DOHH2 (cell line): ENCODE measurements around the gene ITPR1.

Experiments
- H3F3A ChIP-seq: fragments of 200-600 bp; sonication (generic), shearing (Covaris generic); 2 replicates; pipeline ENCODE4 v1.6.0; 2016; ENCODE audit warnings: antibody characterized with exemption, mild to moderate bottlenecking; ENCODE audit not compliant: control insufficient read depth, insufficient read depth
- H3K27ac ChIP-seq: fragments of 200-600 bp; sonication (generic); 2 replicates; pipeline ENCODE4 v1.5.1; 2014; ENCODE audit warnings: low read depth, mild to moderate bottlenecking, low read length, moderate library complexity
- H3K27me3 ChIP-seq: fragments of 200-600 bp; sonication (generic); 2 replicates; pipeline ENCODE4 v1.6.1; 2014; ENCODE audit warnings: mild to moderate bottlenecking, low read length, mixed read lengths; ENCODE audit not compliant: control insufficient read depth
- H3K36me3 ChIP-seq: fragments of 200-600 bp; sonication (generic); 2 replicates; pipeline ENCODE4 v1.6.1; 2014; ENCODE audit warnings: mild to moderate bottlenecking, low read length, moderate library complexity, mixed read lengths; ENCODE audit not compliant: control insufficient read depth
- H3K4me1 ChIP-seq: fragments of 200-600 bp; sonication (generic); 2 replicates; pipeline ENCODE4 v1.6.1; 2014; ENCODE audit warnings: mild to moderate bottlenecking, low read length, mixed read lengths; ENCODE audit not compliant: control insufficient read depth
- H3K4me2 ChIP-seq: fragments of 200-600 bp; sonication (generic); 2 replicates; pipeline ENCODE4 v1.6.0; 2014; ENCODE audit warnings: mild to moderate bottlenecking, low read length, moderate library complexity
- H3K4me3 ChIP-seq: fragments of 200-600 bp; sonication (generic); 2 replicates; pipeline ENCODE4 v1.5.1; 2014; ENCODE audit warnings: mild to moderate bottlenecking, low read length, mixed read lengths
- H3K79me2 ChIP-seq: fragments of 200-600 bp; sonication (generic); 2 replicates; pipeline ENCODE4 v1.6.1; 2014; ENCODE audit warnings: mild to moderate bottlenecking, low read length, mixed read lengths; ENCODE audit not compliant: control insufficient read depth
- H3K9me2 ChIP-seq: fragments of 200-600 bp; sonication (generic); replicated peaks from 2 replicates; pipeline ENCODE4 v1.6.1; 2014; ENCODE audit warnings: mild to moderate bottlenecking, low read length, mixed read lengths; ENCODE audit not compliant: control insufficient read depth
- H3K9me3 ChIP-seq: fragments of 200-600 bp; sonication (generic); 2 replicates; pipeline ENCODE4 v1.6.1; 2014; ENCODE audit warnings: antibody characterized with exemption, low read length, mixed read lengths; ENCODE audit not compliant: control insufficient read depth, insufficient read depth
- H4K20me1 ChIP-seq: fragments of 200-600 bp; sonication (generic); 2 replicates; pipeline ENCODE4 v1.6.0; 2014; ENCODE audit warnings: low read depth, mild to moderate bottlenecking, antibody characterized with exemption, low read length, moderate library complexity; ENCODE audit not compliant: control insufficient read depth, insufficient read depth
- CTCF ChIP-seq: fragments of 200-600 bp; sonication (generic); IDR thresholded peaks from one replicate; pipeline ENCODE4 v1.5.1; 2014; ENCODE audit warnings: antibody characterized with exemption, mild to moderate bottlenecking, low read depth, low read length; ENCODE audit not compliant: poor library complexity, severe bottlenecking
- EZH2phosphoT487 ChIP-seq: fragments of 200-600 bp; sonication (generic); IDR thresholded peaks from 2 replicates; pipeline ENCODE4 v1.6.1; 2017; ENCODE audit warnings: borderline replicate concordance, mild to moderate bottlenecking, antibody characterized with exemption, low read length, moderate library complexity, mixed read lengths

Gene ITPR1

GRCh38 chr3:4793311-4793710 is 300.2 kb downstream of the ITPR1 start:
- Histone ChIP-seq H3K27me3 (no peaks in the 10 kb centered on the region), H3K27ac (no peak overlapping the region), H4K20me1 (no peaks in the 10 kb centered on the region), H3K36me3 (0 out of 2 replicates have a peak, but pooled peaks cover 1% of the 10 kb centered on the region), H3K4me1 (no peaks in the 10 kb centered on the region), H3K4me2 (no peak overlapping the region), H3K4me3 (no peak overlapping the region), H3K9me3 (no peaks in the 10 kb centered on the region), H3F3A (no peaks in the 10 kb centered on the region), H3K79me2 (no peaks in the 10 kb centered on the region), H3K9me2 (no peaks in the 10 kb centered on the region)
- TF ChIP-seq EZH2phosphoT487 (no peak), CTCF (no peak)

- no peaks in the 10 kb centered on the region for H3K27me3 ChIP-seq
- no peaks in the 10 kb centered on the region for H4K20me1 ChIP-seq
- TF ChIP-seq EZH2phosphoT487 (no peak), CTCF (no peak)
- H3K36me3 ChIP-seq, result no peaks in the 10 kb centered on the region
- H3F3A ChIP-seq, result no peaks in the 10 kb centered on the region
- no peaks in the 10 kb centered on the region for H3K9me2 ChIP-seq
- H3K79me2 ChIP-seq, result no peaks in the 10 kb centered on the region
- H3K4me1 ChIP-seq, result no peaks in the 10 kb centered on the region
- no peak overlapping the region for H3K27ac ChIP-seq
- no peak overlapping the region for H3K4me2 ChIP-seq
- no peak overlapping the region for H3K4me3 ChIP-seq
- no peaks in the 10 kb centered on the region for H3K9me3 ChIP-seq
Measured at GRCh38 chr3:4794331-4794730, 301.2 kb downstream of the ITPR1 start.

- Histone ChIP-seq H3K79me2 (no peaks in the 10 kb centered on the region), H3K27me3 (no peaks in the 10 kb centered on the region), H3K4me1 (no peaks in the 10 kb centered on the region), H3K9me2 (no peaks in the 10 kb centered on the region), H3F3A (no peaks in the 10 kb centered on the region), H3K4me3 (no peak overlapping the region), H3K4me2 (no peak overlapping the region), H3K36me3 (no peaks in the 10 kb centered on the region), H3K27ac (no peak overlapping the region), H3K9me3 (no peaks in the 10 kb centered on the region), H4K20me1 (no peaks in the 10 kb centered on the region)
- no peak for TF ChIP-seq EZH2phosphoT487
- TF ChIP-seq CTCF, result no peak
Measured at GRCh38 chr3:4794798-4795197, 301.6 kb downstream of the ITPR1 start.

GRCh38 chr3:4795905-4796304 is 302.8 kb downstream of the ITPR1 start:
- H4K20me1 ChIP-seq, result no peaks in the 10 kb centered on the region
- no peak overlapping the region for H3K27ac ChIP-seq
- H3K4me3 ChIP-seq, result no peak overlapping the region
- no peaks in the 10 kb centered on the region for H3K36me3 ChIP-seq
- no peaks in the 10 kb centered on the region for H3K79me2 ChIP-seq
- H3K9me3 ChIP-seq, result no peaks in the 10 kb centered on the region
- H3F3A ChIP-seq, result no peaks in the 10 kb centered on the region
- H3K4me2 ChIP-seq, result no peak overlapping the region
- no peaks in the 10 kb centered on the region for H3K27me3 ChIP-seq
- no peak for TF ChIP-seq CTCF
- TF ChIP-seq EZH2phosphoT487, result no peak
- no peaks in the 10 kb centered on the region for H3K9me2 ChIP-seq
- H3K4me1 ChIP-seq, result no peaks in the 10 kb centered on the region
